MCF 10A (cell line): ENCODE results near the gene CYP2C8. TPM values are rescaled to one million over a fixed set of nuclear protein-coding genes. Genes with fewer than 3 reads are reported as not detected.

Experiments used
- BruUV-seq: library from RNA; stranded (reverse); fragments of 400-500 nt; replicated peaks from 2 replicates; lab custom pipeline; 2021; lab: Mats Ljungman, UMichigan
- CTCF ChIA-PET: fragments of 300-600 bp; sonication (Branson Sonifier 250); formaldehyde crosslinking; extraction: SDS; loops from one replicate; lab custom pipeline; 2021; ENCODE audit warnings: antibody characterized with exemption, inconsistent platforms; lab: Yijun Ruan, JAX
- POLR2A ChIA-PET: fragments of 300-600, 350-650 bp; sonication (Branson Sonifier 250); formaldehyde crosslinking; extraction: SDS; loops from one replicate; lab custom pipeline; 2020; ENCODE audit warnings: antibody characterized with exemption, inconsistent platforms; lab: Yijun Ruan, JAX
- DNase-seq: peaks from one replicate; pipeline ENCODE4 v3.0.0-alpha.2; 2018; ENCODE audit not compliant: unreplicated experiment
- H3K27ac Mint-ChIP-seq: one replicate; pipeline ENCODE4 v1.8.0; 2022; ENCODE audit warnings: mild to moderate bottlenecking, low read depth, mixed read lengths; ENCODE audit not compliant: unreplicated experiment
- H3K27me3 Mint-ChIP-seq: one replicate; pipeline ENCODE4 v1.8.0; 2022; ENCODE audit warnings: mixed read lengths; ENCODE audit not compliant: insufficient read depth, unreplicated experiment
- H3K36me3 Mint-ChIP-seq: one replicate; pipeline ENCODE4 v1.8.0; 2022; ENCODE audit warnings: mild to moderate bottlenecking, moderate library complexity, mixed read lengths; ENCODE audit not compliant: insufficient read depth, unreplicated experiment
- H3K4me1 Mint-ChIP-seq: one replicate; pipeline ENCODE4 v1.8.0; 2022; ENCODE audit warnings: mixed read lengths; ENCODE audit not compliant: insufficient read depth, unreplicated experiment
- H3K4me3 Mint-ChIP-seq: one replicate; pipeline ENCODE4 v1.8.0; 2022; ENCODE audit warnings: mild to moderate bottlenecking, moderate library complexity, mixed read lengths; ENCODE audit not compliant: unreplicated experiment
- H3K9me3 Mint-ChIP-seq: one replicate; pipeline ENCODE4 v1.8.0; 2022; ENCODE audit warnings: mixed read lengths; ENCODE audit not compliant: unreplicated experiment
- CTCF ChIP-seq: fragments of 200-600 bp; IDR thresholded peaks from one replicate; pipeline ENCODE4 v1.8.0; 2022; ENCODE audit warnings: antibody characterized with exemption, mild to moderate bottlenecking; ENCODE audit not compliant: unreplicated experiment
- intact Hi-C: fragments of 100-400 bp; cut with micrococcal nuclease; formaldehyde crosslinking; loops from 2 replicates; pipeline ENCODE4 v1.14.1; 2022
- total RNA-seq: library from RNA; stranded (reverse); gene quantifications from 2 replicates; pipeline ENCODE4 v1.2.3, GENCODE V29; 2022

The CYP2C8 gene
- total RNA-seq, 1 experiment from 2014 or later: not detected

GRCh38 chr10:95056744-95057363 lies 12.4 kb downstream of the CYP2C8 start:
- Mint-ChIP-seq H3K9me3 (no peaks in the 10 kb centered on the region), H3K27ac (no peak overlapping the region), H3K27me3 (peaks cover 8% of the 10 kb centered on the region), H3K36me3 (no peaks in the 10 kb centered on the region), H3K4me3 (no peak overlapping the region), H3K4me1 (no peaks in the 10 kb centered on the region)
- TF ChIP-seq CTCF: no peak
- CTCF ChIA-PET: no interaction called here
- DNase-seq: no peak
- POLR2A ChIA-PET: interaction anchor here (0.5 kb wide), 1 partner anchor 131 kb away, joined by 3 read pairs; no protein-coding TSS in a partner anchor
- BruUV-seq: no TSS peak
- intact Hi-C loops: no loop called here

- no peaks in the 10 kb centered on the region for H3K4me1 Mint-ChIP-seq
Measured at GRCh38 chr10:95049919-95050318, 19.4 kb downstream of the CYP2C8 start.

GRCh38 chr10:95048206-95048605 lies 21.1 kb downstream of the CYP2C8 start:
- no TSS peak for BruUV-seq
- CTCF ChIA-PET: interaction anchor here (0.7 to 2.8 kb wide), 2 partner anchors 13 to 336 kb away, joined by 3 to 7 read pairs; no protein-coding TSS in a partner anchor
- Mint-ChIP-seq H3K4me3 (no peak overlapping the region), H3K27me3 (no peaks in the 10 kb centered on the region), H3K36me3 (no peaks in the 10 kb centered on the region), H3K9me3 (no peaks in the 10 kb centered on the region), H3K4me1 (no peaks in the 10 kb centered on the region), H3K27ac (no peak overlapping the region)
- TF ChIP-seq CTCF: no peak
- DNase-seq: no peak
- intact Hi-C loops: no loop called here
- POLR2A ChIA-PET: no interaction called here

More at GRCh38 chr10:95049919-95050318, 19.4 kb downstream of the CYP2C8 start:
- ChIA-PET POLR2A (interaction anchor here (0.6 kb wide), 1 partner anchor 27 kb away, joined by 3 read pairs; no protein-coding TSS in a partner anchor), CTCF (interaction anchor here (0.9 kb wide), 1 partner anchor 26 kb away, joined by 3 read pairs; no protein-coding TSS in a partner anchor)
- no peak overlapping the region for H3K4me3 Mint-ChIP-seq
- no peaks in the 10 kb centered on the region for H3K9me3 Mint-ChIP-seq
- no peak overlapping the region for H3K27ac Mint-ChIP-seq
- intact Hi-C loops: no loop called here
- no TSS peak for BruUV-seq
- no peak for DNase-seq
- no peak for TF ChIP-seq CTCF
- H3K27me3 Mint-ChIP-seq: no peaks in the 10 kb centered on the region
- H3K36me3 Mint-ChIP-seq: no peaks in the 10 kb centered on the region

- H3K4me1 Mint-ChIP-seq: peaks cover 6% of the 10 kb centered on the region
- H3K36me3 Mint-ChIP-seq: no peaks in the 10 kb centered on the region
- intact Hi-C loops: no loop called here
- H3K27ac Mint-ChIP-seq: no peak overlapping the region
- CTCF ChIA-PET: interaction anchor here (1.3 kb wide), 1 partner anchor 75 kb away, joined by 3 read pairs; no protein-coding TSS in a partner anchor
- TF ChIP-seq CTCF: no peak
- no peak for DNase-seq
- H3K4me3 Mint-ChIP-seq: no peak overlapping the region
- no peaks in the 10 kb centered on the region for H3K9me3 Mint-ChIP-seq
- BruUV-seq: no TSS peak
- POLR2A ChIA-PET: interaction anchor here (1.2 kb wide), 1 partner anchor 258 kb away, joined by 3 read pairs; no protein-coding TSS in a partner anchor
- H3K27me3 Mint-ChIP-seq: peaks cover 22% of the 10 kb centered on the region
Measured at GRCh38 chr10:95039281-95039680, 30.0 kb downstream of the CYP2C8 start.
